Vagina (tissue), 2 donors: ENCODE data around the gene TNFAIP1. TPM values are rescaled to one million over a fixed set of nuclear protein-coding genes. Genes with fewer than 3 reads are reported as not detected.

ENCODE experiments used
- DNase-seq, 2 donors: peaks; one replicate each; pipeline ENCODE4 v3.0.0-alpha.2; 2017; ENCODE audit errors: extremely low spot score in 2 of 2
- H3K27ac ChIP-seq: fragments of 200-600 bp; sonication (generic); one replicate; pipeline ENCODE4 v1.5.1; 2019
- H3K27me3 ChIP-seq: fragments of 200-600 bp; sonication (generic); one replicate; pipeline ENCODE4 v1.5.1; 2019
- H3K36me3 ChIP-seq, 2 donors: fragments of 200-600 bp; sonication (generic); one replicate each; pipeline ENCODE4 v1.5.1; 2017 to 2019
- H3K4me1 ChIP-seq: fragments of 200-600 bp; sonication (generic); one replicate; pipeline ENCODE4 v1.5.1; 2019
- H3K4me3 ChIP-seq, 2 donors: fragments of 200-600 bp; sonication (generic); 1 replicate in 1 of 2; 2 replicates in 1 of 2; pipeline ENCODE4 v1.5.1; 2016 to 2019
- H3K9me3 ChIP-seq: fragments of 200-600 bp; sonication (generic); one replicate; pipeline ENCODE4 v1.5.1; 2019
- CTCF ChIP-seq, 3 experiments: fragments of 450-650 bp in 2 of 3; fragments of 200-600 bp in 1 of 3; sonication (generic) in 1 of 3; IDR thresholded peaks; one replicate each; pipeline ENCODE4 v1.5.1; 2017 to 2019; ENCODE audit warnings: antibody characterized with exemption in 3 of 3, mild to moderate bottlenecking in 2 of 3, moderate library complexity in 2 of 3
- POLR2A ChIP-seq, 2 donors: fragments of 450-650 bp; IDR thresholded peaks; one replicate each; pipeline ENCODE4 v1.6.1; 2017; ENCODE audit warnings: antibody characterized with exemption in 2 of 2, mild to moderate bottlenecking in 2 of 2, moderate library complexity in 2 of 2
- POLR2AphosphoS5 ChIP-seq, 2 donors: sonication (generic); formaldehyde crosslinking; IDR thresholded peaks; one replicate each; pipeline ENCODE4 v1.9.0; 2017; ENCODE audit warnings: antibody characterized with exemption in 2 of 2, mild to moderate bottlenecking in 2 of 2, low read depth in 1 of 2; ENCODE audit not compliant: insufficient read depth in 1 of 2
- intact Hi-C: fragments of 100-400 bp; cut with DNase I; formaldehyde crosslinking; loops from one replicate; pipeline ENCODE4 v1.15.1; 2023
- microRNA-seq: library from miRNA; unstranded; fragments of <30 nt; microRNA quantifications from one replicate; pipeline ENCODE4, GENCODE V29; 2017; ENCODE audit warnings: borderline number of aligned reads, borderline replicate concordance
- total RNA-seq: library from RNA; depleted of rRNA; stranded (reverse); fragments of >200 nt; gene quantifications from one replicate; pipeline ENCODE4 v1.2.3, GENCODE V29; 2016

TNFAIP1 gene
- total RNA-seq, 1 donor from 2014 or later, result 27.3 TPM

GRCh38 chr17:28395968-28396367 is 60.4 kb downstream of the TNFAIP1 start:
- peaks cover 0 to 12% of the 10 kb centered on the region in 2 donors for H3K36me3 ChIP-seq
- H3K4me3 ChIP-seq, result no peak overlapping the region
- H3K27me3 ChIP-seq, result no peaks in the 10 kb centered on the region
- no peak for TF ChIP-seq POLR2A (IDR thresholded peaks at IDR 0.05)
- no peak for TF ChIP-seq CTCF (IDR thresholded peaks at IDR 0.05)
- no peak for TF ChIP-seq POLR2AphosphoS5 (IDR thresholded peaks at IDR 0.05; ENCODE audit: insufficient read depth in 1 of 2, low read depth in 1 of 2)
- H3K9me3 ChIP-seq, result no peaks in the 10 kb centered on the region
- DNase-seq, result no peak
- no peaks in the 10 kb centered on the region for H3K4me1 ChIP-seq
- intact Hi-C loops, result no loop called here
- H3K27ac ChIP-seq, result no peak overlapping the region

Small RNAs within 50 kb of the gene (microRNA-seq; reads per million reads assigned to microRNA genes)
- not detected for gene MIR4723

Other genes with a start within 250 kb of the TNFAIP1 start
- 2.5 TPM for gene TMEM97, start 16.6 kb upstream of the TNFAIP1 start, total RNA-seq
- 42.5 TPM for gene IFT20, start 289 bp upstream of the TNFAIP1 start, total RNA-seq
- gene POLDIP2, start 21.8 kb downstream of the TNFAIP1 start, total RNA-seq, result 45.9 TPM
- gene SEBOX, start 29.4 kb downstream of the TNFAIP1 start, total RNA-seq, result not detected
- gene VTN, start 34.5 kb downstream of the TNFAIP1 start, total RNA-seq, result 2.7 TPM
- gene SARM1, start 35.9 kb downstream of the TNFAIP1 start, total RNA-seq, result 10.1 TPM
- 13.8 TPM for gene SLC46A1, start 70.5 kb downstream of the TNFAIP1 start, total RNA-seq
- not detected for gene SLC13A2, start 137.9 kb downstream of the TNFAIP1 start, total RNA-seq
- gene FOXN1, start 170.6 kb downstream of the TNFAIP1 start, total RNA-seq, result 3.4 TPM
- gene UNC119, start 216.9 kb downstream of the TNFAIP1 start, total RNA-seq, result 38.1 TPM
- gene PIGS, start 235.8 kb downstream of the TNFAIP1 start, total RNA-seq, result 22.8 TPM
- 20.1 TPM for gene ALDOC, start 241.1 kb downstream of the TNFAIP1 start, total RNA-seq